ENCODE measurements around the gene FRMD5.

FRMD5 gene

DNA sequence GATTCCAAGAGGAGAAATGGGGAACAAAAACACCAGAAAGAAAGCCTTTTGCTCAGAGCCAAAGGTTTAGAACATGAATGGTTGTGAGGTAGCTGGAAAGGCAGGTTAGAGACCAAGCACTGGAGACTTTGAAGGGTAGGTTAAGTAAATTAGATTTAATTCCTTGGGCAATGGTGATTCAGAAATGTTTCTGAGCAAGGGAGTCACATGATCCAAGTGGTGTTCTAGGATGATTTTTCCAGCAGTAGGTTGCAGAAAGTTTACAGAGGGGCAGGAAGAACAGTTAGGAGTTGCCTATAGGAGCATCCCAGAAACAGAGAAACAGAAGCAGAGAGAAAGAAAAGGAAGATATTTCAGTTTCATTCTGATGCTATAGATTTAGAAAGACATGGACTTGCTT lies 228.4 kb downstream of the FRMD5 start:
- Histone ChIP-seq H3K9ac (ENCODE audit: low read depth, low read length) (no peak overlapping the region), H3K4me3 (ENCODE audit: low read length) (no peak overlapping the region), H3K36me3 (ENCODE audit: insufficient read depth, low read length) (no peaks in the 10 kb centered on the region), H3K4me1 (ENCODE audit: control insufficient read depth, insufficient read depth, low read length) (peaks cover 4% of the 10 kb centered on the region), H3K9me3 (replicated peaks; ENCODE audit: low read length) (no peaks in the 10 kb centered on the region), H3K27me3 (ENCODE audit: control insufficient read depth, insufficient read depth, low read length) (no peaks in the 10 kb centered on the region), H3K4me2 (ENCODE audit: low read length) (no peak overlapping the region)

DNA sequence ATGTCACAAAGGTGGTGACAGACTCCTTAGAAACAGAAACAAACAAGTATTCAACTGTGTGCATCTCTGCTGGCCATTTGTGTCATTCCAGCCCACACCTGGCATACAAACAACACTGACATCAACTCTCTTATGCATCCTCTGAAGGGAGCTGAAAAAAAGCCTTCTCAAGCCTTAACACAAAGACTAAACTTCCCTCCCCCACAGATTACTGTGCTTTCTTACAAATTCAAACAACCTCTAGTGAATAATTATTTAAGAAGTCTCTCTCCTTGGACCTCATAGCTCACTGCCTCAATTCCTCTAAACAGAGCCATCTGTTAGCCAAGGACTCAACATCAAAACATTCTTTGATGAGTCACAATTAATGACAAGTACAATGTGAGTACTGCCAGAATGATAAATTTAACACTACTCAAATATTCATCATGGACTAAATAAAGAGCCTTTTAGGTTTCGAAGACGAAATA lies 236.2 kb downstream of the FRMD5 start:
- Histone ChIP-seq H3K36me3 (ENCODE audit: insufficient read depth, low read length) (no peaks in the 10 kb centered on the region), H3K4me3 (ENCODE audit: low read length) (no peak overlapping the region), H3K27me3 (ENCODE audit: control insufficient read depth, insufficient read depth, low read length) (no peaks in the 10 kb centered on the region), H3K9ac (ENCODE audit: low read depth, low read length) (no peak overlapping the region), H3K4me2 (ENCODE audit: low read length) (peak overlapping the region; percentile 21), H3K9me3 (replicated peaks; ENCODE audit: low read length) (no peaks in the 10 kb centered on the region), H3K4me1 (ENCODE audit: control insufficient read depth, insufficient read depth, low read length) (peaks cover 21% of the 10 kb centered on the region)

DNA sequence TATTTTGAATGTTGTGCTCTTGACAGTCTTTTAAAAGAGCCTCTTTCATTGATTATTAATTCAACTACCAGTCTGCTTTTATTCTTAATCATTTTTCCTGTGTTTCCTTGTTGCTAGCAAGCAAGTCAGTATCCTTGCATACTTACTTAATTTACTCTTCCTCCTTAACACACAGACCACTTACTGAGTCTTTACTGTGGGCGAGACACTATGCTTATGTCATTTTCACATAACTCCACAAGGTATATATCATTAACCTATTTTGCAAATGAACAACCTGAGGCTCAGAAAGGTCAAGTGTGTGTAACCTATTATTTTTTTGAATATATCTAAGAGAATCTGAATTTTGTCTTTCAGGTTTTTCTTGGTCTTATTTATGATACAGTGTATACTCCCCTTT lies 237.3 kb downstream of the FRMD5 start:
- H3K9me3 ChIP-seq (replicated peaks; ENCODE audit: low read length), result no peaks in the 10 kb centered on the region
- no peaks in the 10 kb centered on the region for H3K27me3 ChIP-seq (ENCODE audit: control insufficient read depth, insufficient read depth, low read length)
- H3K4me3 ChIP-seq (ENCODE audit: low read length), result no peak overlapping the region
- no peak overlapping the region for H3K4me2 ChIP-seq (ENCODE audit: low read length)
- H3K9ac ChIP-seq (ENCODE audit: low read depth, low read length), result no peak overlapping the region
- peaks cover 22% of the 10 kb centered on the region for H3K4me1 ChIP-seq (ENCODE audit: control insufficient read depth, insufficient read depth, low read length)
- no peaks in the 10 kb centered on the region for H3K36me3 ChIP-seq (ENCODE audit: insufficient read depth, low read length)

DNA sequence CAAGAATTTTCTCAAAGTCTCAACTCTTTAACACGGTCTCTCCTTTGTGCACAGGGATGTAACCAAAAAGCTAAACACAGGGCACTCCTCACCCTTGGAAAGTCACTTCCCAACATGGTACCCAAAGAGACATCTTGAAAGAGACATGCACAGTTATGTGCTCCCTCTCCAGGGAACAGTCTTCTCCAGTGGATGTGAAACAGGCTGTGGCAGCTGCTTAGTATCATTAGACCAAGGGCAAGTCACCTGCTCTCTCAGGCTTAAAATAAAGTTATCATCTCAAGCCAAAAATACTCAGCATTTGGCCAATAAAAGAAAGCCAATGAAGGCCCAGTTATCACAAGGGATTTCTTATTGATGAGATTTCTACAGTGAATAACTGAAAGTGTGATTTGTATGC lies 239.9 kb downstream of the FRMD5 start:
- H3K9ac ChIP-seq (ENCODE audit: low read depth, low read length), result no peak overlapping the region
- H3K27me3 ChIP-seq (ENCODE audit: control insufficient read depth, insufficient read depth, low read length), result no peaks in the 10 kb centered on the region
- no peaks in the 10 kb centered on the region for H3K9me3 ChIP-seq (replicated peaks; ENCODE audit: low read length)
- H3K4me3 ChIP-seq (ENCODE audit: low read length), result no peak overlapping the region
- no peak overlapping the region for H3K4me2 ChIP-seq (ENCODE audit: low read length)
- no peaks in the 10 kb centered on the region for H3K36me3 ChIP-seq (ENCODE audit: insufficient read depth, low read length)
- H3K4me1 ChIP-seq (ENCODE audit: control insufficient read depth, insufficient read depth, low read length), result peaks cover 22% of the 10 kb centered on the region

DNA sequence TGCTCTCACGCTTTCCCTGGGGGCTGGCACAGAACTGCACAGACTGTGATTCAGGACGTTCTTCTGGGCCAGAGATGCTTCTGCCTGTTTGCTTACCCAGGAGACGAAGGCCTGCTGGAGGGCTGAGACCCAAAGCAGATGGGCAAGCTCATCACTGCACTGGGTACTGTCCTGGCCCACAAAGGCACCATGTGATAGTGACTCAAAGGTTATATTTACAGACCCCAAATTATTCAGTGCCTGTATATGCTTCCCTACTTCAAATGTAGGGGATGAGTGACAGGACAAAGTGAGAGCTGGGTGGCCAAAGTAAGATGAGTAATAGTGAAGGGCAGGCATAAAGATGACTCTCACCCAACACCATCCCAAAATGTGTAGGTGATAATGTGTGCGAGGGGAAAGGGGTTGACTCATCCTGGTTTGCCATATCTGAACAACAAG lies 240.9 kb downstream of the FRMD5 start:
- no peak overlapping the region for H3K4me2 ChIP-seq (ENCODE audit: low read length)
- no peak overlapping the region for H3K9ac ChIP-seq (ENCODE audit: low read depth, low read length)
- no peaks in the 10 kb centered on the region for H3K27me3 ChIP-seq (ENCODE audit: control insufficient read depth, insufficient read depth, low read length)
- H3K36me3 ChIP-seq (ENCODE audit: insufficient read depth, low read length), result no peaks in the 10 kb centered on the region
- H3K4me3 ChIP-seq (ENCODE audit: low read length), result no peak overlapping the region
- peaks cover 18% of the 10 kb centered on the region for H3K4me1 ChIP-seq (ENCODE audit: control insufficient read depth, insufficient read depth, low read length)
- H3K9me3 ChIP-seq (replicated peaks; ENCODE audit: low read length), result no peaks in the 10 kb centered on the region

DNA sequence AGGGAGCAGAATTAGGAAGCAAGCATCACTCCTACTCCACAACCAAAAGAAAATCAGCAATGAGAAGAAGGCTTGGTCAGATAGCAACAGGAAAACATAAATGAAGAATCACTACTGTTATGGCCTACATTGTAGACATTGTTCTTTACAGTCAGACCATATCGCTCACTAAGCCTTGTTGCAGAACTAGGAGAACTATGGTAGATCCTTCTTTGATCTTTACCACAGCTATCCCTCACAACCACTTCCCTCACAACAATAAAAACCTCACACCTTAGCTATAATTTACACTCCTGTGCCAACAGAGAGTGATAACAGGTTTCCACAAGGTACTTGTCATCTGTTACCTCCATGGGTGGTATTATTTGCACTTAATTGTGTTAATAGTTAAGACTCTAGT lies 241.7 kb downstream of the FRMD5 start:
- no peak overlapping the region for H3K9ac ChIP-seq (ENCODE audit: low read depth, low read length)
- H3K4me1 ChIP-seq (ENCODE audit: control insufficient read depth, insufficient read depth, low read length), result peaks cover 10% of the 10 kb centered on the region
- no peaks in the 10 kb centered on the region for H3K9me3 ChIP-seq (replicated peaks; ENCODE audit: low read length)
- H3K4me3 ChIP-seq (ENCODE audit: low read length), result no peak overlapping the region
- H3K27me3 ChIP-seq (ENCODE audit: control insufficient read depth, insufficient read depth, low read length), result no peaks in the 10 kb centered on the region
- no peak overlapping the region for H3K4me2 ChIP-seq (ENCODE audit: low read length)
- H3K36me3 ChIP-seq (ENCODE audit: insufficient read depth, low read length), result no peaks in the 10 kb centered on the region

DNA sequence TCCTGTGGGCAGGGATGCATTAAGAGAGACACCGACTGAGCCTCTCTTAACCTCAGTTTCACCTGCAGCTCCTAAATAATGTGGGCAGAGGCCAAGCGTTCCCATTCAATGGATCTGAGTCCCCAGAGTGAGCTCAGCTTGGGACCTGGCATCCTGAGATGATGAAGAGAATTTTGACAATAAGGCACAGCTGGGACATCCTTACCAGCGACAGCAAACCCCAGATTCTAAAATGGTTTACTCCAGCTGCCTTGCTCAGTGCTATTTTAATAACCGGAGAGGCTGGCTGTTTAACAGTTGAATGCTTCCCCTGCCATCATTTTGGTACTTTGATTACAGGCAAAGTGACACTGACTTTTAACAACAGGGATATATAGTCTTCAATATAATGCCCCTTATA lies 244.5 kb downstream of the FRMD5 start:
- H3K4me3 ChIP-seq (ENCODE audit: low read length), result no peak overlapping the region

DNA sequence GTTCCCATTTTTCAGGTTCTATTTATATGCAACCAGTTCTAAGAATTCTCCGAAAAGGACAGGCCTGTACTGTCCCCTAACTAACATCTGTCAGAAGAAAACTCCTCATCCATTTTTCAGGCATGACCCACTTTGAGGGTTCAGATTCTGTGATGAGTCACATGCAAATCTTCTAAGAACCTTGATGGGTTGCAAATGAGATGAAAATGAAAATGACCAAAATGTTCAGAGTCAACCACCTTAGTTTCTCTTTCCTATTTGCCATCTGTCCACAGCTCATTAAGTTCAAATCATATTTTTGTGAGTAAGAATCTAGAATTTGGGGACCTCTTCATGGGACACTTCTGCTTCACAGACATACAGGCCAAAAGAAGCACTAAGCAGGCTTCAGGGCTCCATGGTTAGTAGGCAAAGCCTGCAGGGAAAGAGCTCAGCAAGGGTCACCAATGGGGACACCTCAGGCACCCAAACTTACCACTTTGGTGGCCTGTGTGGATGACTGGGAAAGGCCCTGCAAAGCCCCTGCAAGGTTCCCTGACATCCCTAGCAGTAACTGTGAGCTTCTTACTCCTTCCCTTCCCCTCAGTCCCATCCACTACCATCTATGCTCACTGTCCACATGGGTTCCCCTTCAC lies 246.3 kb downstream of the FRMD5 start:
- Histone ChIP-seq H3K36me3 (ENCODE audit: insufficient read depth, low read length) (no peaks in the 10 kb centered on the region), H3K9me3 (replicated peaks; ENCODE audit: low read length) (no peaks in the 10 kb centered on the region), H3K9ac (ENCODE audit: low read depth, low read length) (no peak overlapping the region), H3K4me3 (ENCODE audit: low read length) (no peak overlapping the region), H3K4me2 (ENCODE audit: low read length) (no peak overlapping the region), H3K4me1 (ENCODE audit: control insufficient read depth, insufficient read depth, low read length) (peaks cover under 1% of the 10 kb centered on the region), H3K27me3 (ENCODE audit: control insufficient read depth, insufficient read depth, low read length) (no peaks in the 10 kb centered on the region)

More for the DNA sequence above, 244.5 kb downstream of the FRMD5 start:
- Histone ChIP-seq H3K9me3 (replicated peaks; ENCODE audit: low read length) (no peaks in the 10 kb centered on the region), H3K4me2 (ENCODE audit: low read length) (no peak overlapping the region), H3K27me3 (ENCODE audit: control insufficient read depth, insufficient read depth, low read length) (no peaks in the 10 kb centered on the region), H3K4me1 (ENCODE audit: control insufficient read depth, insufficient read depth, low read length) (peaks cover 7% of the 10 kb centered on the region), H3K9ac (ENCODE audit: low read depth, low read length) (no peak overlapping the region), H3K36me3 (ENCODE audit: insufficient read depth, low read length) (no peaks in the 10 kb centered on the region)

DNA sequence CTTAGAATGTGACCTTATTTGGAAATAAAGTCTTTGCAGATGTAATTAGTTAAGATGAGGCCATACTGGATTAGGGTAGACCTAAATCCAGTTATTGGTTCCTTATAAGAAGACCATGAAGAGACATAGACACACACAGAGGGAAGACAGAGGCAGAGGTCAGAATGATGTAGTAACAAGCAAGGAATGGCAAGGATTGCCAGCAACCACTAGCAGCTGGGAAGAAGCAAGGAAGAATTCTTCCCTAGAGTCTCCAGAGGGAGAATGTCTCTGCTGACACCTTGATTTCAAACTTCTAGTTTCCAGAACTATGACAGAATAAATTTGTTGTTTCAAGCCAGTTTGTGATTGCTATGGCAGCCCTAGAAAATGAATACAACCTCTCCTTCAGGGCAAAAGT lies 251.6 kb downstream of the FRMD5 start:
- no peaks in the 10 kb centered on the region for H3K36me3 ChIP-seq (ENCODE audit: insufficient read depth, low read length)
- no peaks in the 10 kb centered on the region for H3K4me1 ChIP-seq (ENCODE audit: control insufficient read depth, insufficient read depth, low read length)
- no peaks in the 10 kb centered on the region for H3K27me3 ChIP-seq (ENCODE audit: control insufficient read depth, insufficient read depth, low read length)
- no peak overlapping the region for H3K4me3 ChIP-seq (ENCODE audit: low read length)
- no peak overlapping the region for H3K4me2 ChIP-seq (ENCODE audit: low read length)
- H3K9ac ChIP-seq (ENCODE audit: low read depth, low read length), result no peak overlapping the region
- H3K9me3 ChIP-seq (replicated peaks; ENCODE audit: low read length), result no peaks in the 10 kb centered on the region

DNA sequence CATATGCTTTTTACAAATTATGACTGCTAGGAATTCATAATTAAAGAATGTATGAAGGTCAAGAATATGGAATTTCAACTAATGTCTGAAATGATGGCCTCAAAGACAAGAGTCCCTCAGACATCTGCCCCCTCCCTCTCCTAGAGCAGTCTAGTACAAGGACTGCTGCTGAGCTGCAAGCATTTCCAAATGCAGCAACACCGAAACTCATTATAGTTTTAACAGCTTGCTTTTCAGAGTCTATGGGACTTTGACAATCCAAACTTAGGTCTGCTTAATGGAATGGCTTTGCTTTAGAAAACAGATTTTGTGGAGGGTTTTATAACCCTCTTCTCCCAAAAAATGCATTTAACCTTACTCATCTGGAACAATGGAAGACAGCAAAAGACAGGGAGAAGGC lies 252.9 kb downstream of the FRMD5 start:
- H3K4me3 ChIP-seq (ENCODE audit: low read length), result no peak overlapping the region
- H3K4me1 ChIP-seq (ENCODE audit: control insufficient read depth, insufficient read depth, low read length), result no peaks in the 10 kb centered on the region
- no peaks in the 10 kb centered on the region for H3K27me3 ChIP-seq (ENCODE audit: control insufficient read depth, insufficient read depth, low read length)
- no peak overlapping the region for H3K9ac ChIP-seq (ENCODE audit: low read depth, low read length)
- H3K4me2 ChIP-seq (ENCODE audit: low read length), result no peak overlapping the region
- no peaks in the 10 kb centered on the region for H3K36me3 ChIP-seq (ENCODE audit: insufficient read depth, low read length)
- no peaks in the 10 kb centered on the region for H3K9me3 ChIP-seq (replicated peaks; ENCODE audit: low read length)

DNA sequence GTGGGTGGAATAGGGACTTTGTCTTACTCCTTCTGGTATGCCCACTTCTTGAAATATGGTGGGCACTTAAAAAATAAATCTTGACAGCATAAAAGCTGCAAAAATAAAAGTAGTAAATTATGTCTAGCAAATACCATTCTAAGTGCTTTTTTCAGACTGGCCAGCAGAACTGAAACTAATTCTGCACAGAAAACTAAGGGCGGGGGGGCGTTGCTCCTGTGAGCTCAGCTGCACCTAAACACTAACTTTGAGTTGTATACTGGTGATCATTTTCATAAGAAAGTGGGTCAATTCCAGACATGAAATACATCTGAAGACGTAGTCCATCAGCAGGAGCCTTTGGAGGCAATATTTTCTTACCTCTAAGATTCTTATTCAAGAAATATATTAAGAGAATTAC lies 253.5 kb downstream of the FRMD5 start:
- Histone ChIP-seq H3K4me3 (ENCODE audit: low read length) (no peak overlapping the region), H3K36me3 (ENCODE audit: insufficient read depth, low read length) (no peaks in the 10 kb centered on the region), H3K9ac (ENCODE audit: low read depth, low read length) (no peak overlapping the region), H3K9me3 (replicated peaks; ENCODE audit: low read length) (no peaks in the 10 kb centered on the region), H3K4me2 (ENCODE audit: low read length) (no peak overlapping the region), H3K27me3 (ENCODE audit: control insufficient read depth, insufficient read depth, low read length) (no peaks in the 10 kb centered on the region), H3K4me1 (ENCODE audit: control insufficient read depth, insufficient read depth, low read length) (no peaks in the 10 kb centered on the region)

DNA sequence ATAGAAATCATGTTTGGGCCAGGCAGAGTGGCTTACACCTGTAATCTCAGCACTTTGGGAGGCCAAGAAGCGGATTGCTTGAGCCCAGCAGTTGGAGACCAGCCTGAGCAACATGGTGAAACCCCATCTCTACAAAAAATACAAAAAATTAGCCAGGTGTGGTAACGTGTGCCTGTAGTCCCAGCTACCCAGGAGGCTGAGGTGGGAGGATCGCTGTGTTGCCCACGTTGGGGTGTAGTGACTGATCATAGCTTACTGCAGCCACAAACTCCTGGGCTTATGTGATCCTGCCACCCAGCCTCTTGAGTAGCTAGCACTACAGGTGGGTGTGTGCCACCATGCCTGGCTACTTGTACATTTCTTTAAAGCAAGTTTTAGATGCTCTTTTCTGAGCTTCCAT lies 254.0 kb downstream of the FRMD5 start:
- Histone ChIP-seq H3K4me2 (ENCODE audit: low read length) (no peak overlapping the region), H3K4me3 (ENCODE audit: low read length) (no peak overlapping the region), H3K9ac (ENCODE audit: low read depth, low read length) (no peak overlapping the region), H3K4me1 (ENCODE audit: control insufficient read depth, insufficient read depth, low read length) (no peaks in the 10 kb centered on the region), H3K9me3 (replicated peaks; ENCODE audit: low read length) (no peaks in the 10 kb centered on the region), H3K27me3 (ENCODE audit: control insufficient read depth, insufficient read depth, low read length) (no peaks in the 10 kb centered on the region), H3K36me3 (ENCODE audit: insufficient read depth, low read length) (no peaks in the 10 kb centered on the region)

Measured in skeletal muscle satellite cell (primary cell).